Endothelial cell (in vitro differentiated cells): ENCODE results near the gene KCNK15. TPM values are rescaled to one million over a fixed set of nuclear protein-coding genes. Genes with fewer than 3 reads are reported as not detected.

ENCODE experiments used
- DNase-seq: peaks from one replicate; pipeline ENCODE4 v3.0.0; 2021; ENCODE audit warnings: low spot score
- H3K27ac Mint-ChIP-seq: one replicate; pipeline ENCODE4 v1.8.0; 2021; ENCODE audit warnings: mixed read lengths, inconsistent platforms; ENCODE audit not compliant: unreplicated experiment
- H3K27me3 Mint-ChIP-seq: one replicate; pipeline ENCODE4 v1.8.0; 2021; ENCODE audit warnings: mild to moderate bottlenecking, moderate library complexity, mixed read lengths, inconsistent platforms; ENCODE audit not compliant: unreplicated experiment
- H3K36me3 Mint-ChIP-seq: one replicate; pipeline ENCODE4 v1.8.0; 2021; ENCODE audit warnings: mild to moderate bottlenecking, low read depth, mixed read lengths, inconsistent platforms; ENCODE audit not compliant: unreplicated experiment
- H3K4me1 Mint-ChIP-seq: one replicate; pipeline ENCODE4 v1.8.0; 2021; ENCODE audit warnings: mild to moderate bottlenecking, mixed read lengths, inconsistent platforms; ENCODE audit not compliant: unreplicated experiment
- H3K4me3 Mint-ChIP-seq: one replicate; pipeline ENCODE4 v1.8.0; 2021; ENCODE audit warnings: mild to moderate bottlenecking, mixed read lengths, inconsistent platforms; ENCODE audit not compliant: unreplicated experiment
- H3K9me3 Mint-ChIP-seq: one replicate; pipeline ENCODE4 v1.8.0; 2021; ENCODE audit warnings: mixed read lengths, inconsistent platforms; ENCODE audit not compliant: unreplicated experiment
- total RNA-seq: library from RNA; stranded (reverse); fragmentation: NEBNext Ultra II Directional; extraction: Animal tissue kit (Norgen Biotek cat#: 25700); gene quantifications from one replicate; pipeline ENCODE4 v1.2.1, GENCODE V29; 2021; ENCODE audit not compliant: unreplicated experiment
- TF ChIP-seq, protein P1 (sequence below): fragments of 200-600 bp; sonication (generic); IDR thresholded peaks from one replicate; pipeline ENCODE4 v1.5.0; 2021; ENCODE audit warnings: antibody characterized with exemption; ENCODE audit not compliant: unreplicated experiment

Gene KCNK15
- total RNA-seq, 1 donor from 2014 or later: not detected

DNA sequence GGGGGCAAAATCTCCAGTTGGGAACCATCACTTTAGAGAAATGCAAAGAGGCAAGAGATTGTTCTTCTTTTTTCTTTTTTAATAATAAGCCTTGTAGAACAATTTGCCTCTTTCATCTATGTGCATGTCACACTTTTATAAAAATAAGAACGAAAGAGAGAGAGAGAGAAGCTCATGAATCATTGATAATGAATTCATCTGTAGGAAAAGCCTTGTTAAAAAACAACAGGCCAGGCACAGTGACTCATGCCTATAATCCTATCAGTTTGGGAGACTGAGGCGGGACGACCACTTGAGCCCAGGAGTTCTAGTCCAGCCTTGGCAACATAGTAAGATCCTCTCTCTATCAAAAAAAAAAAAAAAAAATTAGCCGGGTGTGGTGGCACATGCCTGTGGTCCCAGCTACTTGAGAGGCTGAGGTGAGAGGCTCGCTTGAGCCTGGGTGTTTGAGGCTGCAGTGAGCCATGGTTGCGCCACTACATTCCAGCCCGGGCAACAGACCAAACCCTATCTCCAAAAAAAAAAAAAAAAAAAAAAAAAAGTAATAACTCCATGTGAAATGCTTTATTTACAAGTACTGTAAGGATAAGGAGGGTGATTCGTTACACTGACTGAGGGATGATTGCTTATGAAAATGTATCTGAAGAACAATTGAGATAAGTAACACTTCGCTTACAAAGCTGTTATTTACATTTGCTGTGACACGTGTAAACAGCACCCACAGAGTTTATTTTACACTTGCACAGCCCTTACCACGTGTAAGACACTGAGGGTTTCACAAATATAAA, 24.5 kb upstream of the KCNK15 start:
- H3K27ac Mint-ChIP-seq: no peak overlapping the region
- no peak for DNase-seq
- no peaks in the 10 kb centered on the region for H3K9me3 Mint-ChIP-seq

DNA sequence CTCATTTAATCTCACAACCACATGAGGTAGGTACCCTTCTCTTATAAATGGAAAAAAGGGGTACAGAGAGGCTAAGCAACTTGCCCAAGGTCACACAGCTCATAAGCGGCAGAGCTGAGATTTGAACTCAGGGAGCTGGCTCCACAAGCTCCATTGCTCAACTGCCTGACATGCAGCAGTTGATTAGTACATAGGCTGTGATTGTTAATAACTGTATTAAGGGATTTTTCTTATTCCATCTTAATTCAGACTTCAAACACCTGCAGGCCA, 23.9 kb upstream of the KCNK15 start:
- TF ChIP-seq, protein P1, sequence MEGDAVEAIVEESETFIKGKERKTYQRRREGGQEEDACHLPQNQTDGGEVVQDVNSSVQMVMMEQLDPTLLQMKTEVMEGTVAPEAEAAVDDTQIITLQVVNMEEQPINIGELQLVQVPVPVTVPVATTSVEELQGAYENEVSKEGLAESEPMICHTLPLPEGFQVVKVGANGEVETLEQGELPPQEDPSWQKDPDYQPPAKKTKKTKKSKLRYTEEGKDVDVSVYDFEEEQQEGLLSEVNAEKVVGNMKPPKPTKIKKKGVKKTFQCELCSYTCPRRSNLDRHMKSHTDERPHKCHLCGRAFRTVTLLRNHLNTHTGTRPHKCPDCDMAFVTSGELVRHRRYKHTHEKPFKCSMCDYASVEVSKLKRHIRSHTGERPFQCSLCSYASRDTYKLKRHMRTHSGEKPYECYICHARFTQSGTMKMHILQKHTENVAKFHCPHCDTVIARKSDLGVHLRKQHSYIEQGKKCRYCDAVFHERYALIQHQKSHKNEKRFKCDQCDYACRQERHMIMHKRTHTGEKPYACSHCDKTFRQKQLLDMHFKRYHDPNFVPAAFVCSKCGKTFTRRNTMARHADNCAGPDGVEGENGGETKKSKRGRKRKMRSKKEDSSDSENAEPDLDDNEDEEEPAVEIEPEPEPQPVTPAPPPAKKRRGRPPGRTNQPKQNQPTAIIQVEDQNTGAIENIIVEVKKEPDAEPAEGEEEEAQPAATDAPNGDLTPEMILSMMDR: no peak
- Mint-ChIP-seq H3K4me1 (no peaks in the 10 kb centered on the region), H3K4me3 (no peak overlapping the region), H3K36me3 (no peaks in the 10 kb centered on the region), H3K9me3 (no peaks in the 10 kb centered on the region), H3K27ac (no peak overlapping the region), H3K27me3 (peaks cover 6% of the 10 kb centered on the region)
- DNase-seq: no peak

More for the DNA sequence above, 24.5 kb upstream of the KCNK15 start:
- Mint-ChIP-seq H3K4me3 (no peak overlapping the region), H3K36me3 (no peaks in the 10 kb centered on the region), H3K4me1 (no peaks in the 10 kb centered on the region), H3K27me3 (peaks cover 6% of the 10 kb centered on the region)
- TF ChIP-seq, protein P1: no peak

DNA sequence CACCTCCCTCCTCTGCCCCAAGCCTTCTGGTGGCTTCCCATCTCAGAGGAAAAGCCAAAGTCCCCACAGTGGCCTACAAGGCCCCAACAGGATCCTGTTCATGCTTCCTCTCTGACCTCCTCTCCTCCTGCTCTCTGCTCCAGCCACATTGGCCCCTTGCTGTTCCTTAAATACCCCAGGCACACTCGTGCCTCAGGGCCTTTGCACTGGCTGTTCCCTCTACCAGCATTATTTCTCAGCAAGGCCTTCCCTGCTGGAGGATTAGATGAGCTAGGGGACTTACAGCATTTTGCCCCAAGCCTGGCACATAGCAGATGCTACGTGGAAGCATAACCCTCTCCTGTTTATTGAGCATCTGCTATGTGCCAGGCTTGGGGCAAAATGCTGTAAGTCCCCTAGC, 22.7 kb upstream of the KCNK15 start:
- TF ChIP-seq, protein P1: no peak
- H3K36me3 Mint-ChIP-seq: no peaks in the 10 kb centered on the region
- no peak overlapping the region for H3K4me3 Mint-ChIP-seq
- H3K27me3 Mint-ChIP-seq: peaks cover 6% of the 10 kb centered on the region
- DNase-seq: no peak
- no peaks in the 10 kb centered on the region for H3K4me1 Mint-ChIP-seq
- no peaks in the 10 kb centered on the region for H3K9me3 Mint-ChIP-seq
- no peak overlapping the region for H3K27ac Mint-ChIP-seq

DNA sequence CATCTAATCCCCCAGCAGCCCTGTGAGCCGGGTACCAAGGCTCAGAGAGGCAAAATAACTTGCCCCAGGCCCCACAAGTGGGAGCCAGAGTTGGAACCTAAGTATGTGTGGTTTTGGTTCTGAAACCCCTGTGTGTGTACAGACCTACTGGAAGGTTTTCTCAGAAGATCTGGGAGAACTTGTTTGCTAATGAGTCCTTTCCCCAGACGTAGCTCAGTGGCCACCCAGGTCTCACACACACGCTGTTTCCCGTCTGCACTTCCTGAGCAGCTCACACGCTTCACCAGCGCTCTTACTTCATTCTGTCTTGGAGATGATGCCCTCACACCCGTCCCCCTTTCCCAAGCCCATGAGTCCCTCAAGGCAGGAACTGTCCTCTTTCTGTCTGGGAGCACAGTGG, 22.3 kb upstream of the KCNK15 start:
- no peaks in the 10 kb centered on the region for H3K36me3 Mint-ChIP-seq
- H3K9me3 Mint-ChIP-seq: no peaks in the 10 kb centered on the region
- DNase-seq: no peak
- no peaks in the 10 kb centered on the region for H3K4me1 Mint-ChIP-seq
- H3K4me3 Mint-ChIP-seq: no peak overlapping the region
- TF ChIP-seq, protein P1: no peak
- H3K27me3 Mint-ChIP-seq: peaks cover 6% of the 10 kb centered on the region
- no peak overlapping the region for H3K27ac Mint-ChIP-seq

DNA sequence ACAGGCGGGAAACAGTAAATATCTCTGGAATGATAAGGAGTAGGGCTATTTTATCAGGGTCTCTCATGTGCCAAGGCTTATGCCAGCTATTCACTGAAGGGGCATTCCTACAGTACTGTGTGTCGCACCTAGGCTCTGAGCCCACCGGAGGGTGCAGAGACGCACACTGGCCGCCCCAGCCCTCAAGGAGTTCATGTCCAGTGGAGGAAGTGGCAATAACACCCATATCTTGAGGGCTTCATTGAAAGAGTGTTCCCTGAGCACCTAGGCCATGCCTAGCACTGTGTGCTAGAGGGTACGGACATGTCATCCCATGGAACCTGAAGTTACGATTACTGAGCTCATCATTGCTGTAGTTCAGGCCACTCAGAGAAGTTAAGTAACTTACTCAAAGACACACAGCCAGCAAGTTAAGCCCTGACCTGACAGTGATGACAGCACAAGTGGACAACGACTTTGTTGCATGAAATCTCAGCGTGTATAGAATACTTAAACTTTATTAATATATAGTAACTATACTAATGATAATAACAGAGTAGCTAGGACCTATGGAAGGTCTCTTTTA, 21.8 kb upstream of the KCNK15 start:
- TF ChIP-seq, protein P1: no peak
- Mint-ChIP-seq H3K9me3 (no peaks in the 10 kb centered on the region), H3K4me3 (no peak overlapping the region), H3K36me3 (no peaks in the 10 kb centered on the region), H3K27me3 (peaks cover 6% of the 10 kb centered on the region), H3K27ac (no peak overlapping the region), H3K4me1 (no peaks in the 10 kb centered on the region)
- no peak for DNase-seq
